Muscle layer of duodenum (tissue), 2 donors: Measurements from ENCODE around the gene DOCK2.

Source experiments
- H3K27ac ChIP-seq: one replicate; pipeline ENCODE4 v1.7.0; 2013; ENCODE audit warnings: mild to moderate bottlenecking, low read length
- H3K27me3 ChIP-seq: one replicate; pipeline ENCODE4 v1.7.0; 2013; ENCODE audit warnings: low read depth, mild to moderate bottlenecking, control low read depth, low read length
- H3K36me3 ChIP-seq, 2 donors: one replicate each; pipeline ENCODE4 v1.7.0; 2013; ENCODE audit warnings: low read length in 2 of 2, control low read depth in 1 of 2, mild to moderate bottlenecking in 1 of 2; ENCODE audit not compliant: insufficient read depth in 2 of 2, control insufficient read depth in 1 of 2
- H3K4me1 ChIP-seq, 2 donors: one replicate each; pipeline ENCODE4 v1.7.0; 2013; ENCODE audit warnings: low read length in 2 of 2, mild to moderate bottlenecking in 2 of 2, control low read depth in 1 of 2, moderate library complexity in 1 of 2; ENCODE audit not compliant: insufficient read depth in 2 of 2, control insufficient read depth in 1 of 2
- H3K4me3 ChIP-seq, 2 donors: one replicate each; pipeline ENCODE4 v1.7.0; 2013; ENCODE audit warnings: low read length in 2 of 2, low read depth in 1 of 2, mild to moderate bottlenecking in 1 of 2
- H3K9me3 ChIP-seq, 2 donors: one replicate each; pipeline ENCODE4 v1.7.0; 2013; ENCODE audit warnings: low read length in 2 of 2, control low read depth in 1 of 2, mild to moderate bottlenecking in 1 of 2; ENCODE audit not compliant: control insufficient read depth in 1 of 2
- donor health status: healthy.

The DOCK2 gene

GRCh38 chr5:169772688-169773087 lies 135.6 kb downstream of the DOCK2 start:
- Histone ChIP-seq H3K4me3 (no peak overlapping the region), H3K27ac (no peak overlapping the region), H3K27me3 (no peaks in the 10 kb centered on the region), H3K9me3 (no peaks in the 10 kb centered on the region), H3K36me3 (no peaks in the 10 kb centered on the region), H3K4me1 (no peaks in the 10 kb centered on the region)

DNA sequence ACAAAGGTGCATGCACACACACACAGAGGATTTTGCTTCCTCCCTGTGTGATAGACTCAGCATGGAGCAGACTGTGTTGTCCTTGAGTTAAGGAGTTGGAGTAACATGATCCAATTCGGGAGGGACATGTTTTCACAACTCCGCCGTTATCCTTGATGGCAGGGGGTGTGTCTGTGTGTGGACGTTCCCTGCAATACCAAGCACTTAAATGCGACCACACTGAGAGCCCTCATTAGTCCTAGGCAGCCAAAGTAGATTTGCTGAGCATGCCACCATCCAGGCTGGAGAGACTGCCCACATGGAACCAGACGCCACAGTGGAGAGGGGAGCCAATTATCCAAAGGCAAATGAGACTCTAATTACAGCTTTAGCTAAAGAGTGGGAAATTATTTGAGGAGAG lies 140.1 kb downstream of the DOCK2 start:
- no peaks in the 10 kb centered on the region for H3K4me1 ChIP-seq
- H3K9me3 ChIP-seq: no peaks in the 10 kb centered on the region
- no peaks in the 10 kb centered on the region for H3K27me3 ChIP-seq
- no peaks in the 10 kb centered on the region for H3K36me3 ChIP-seq
- no peak overlapping the region for H3K4me3 ChIP-seq
- no peak overlapping the region for H3K27ac ChIP-seq

- Histone ChIP-seq H3K9me3 (no peaks in the 10 kb centered on the region), H3K27me3 (no peaks in the 10 kb centered on the region), H3K4me3 (no peak overlapping the region), H3K4me1 (no peaks in the 10 kb centered on the region), H3K36me3 (no peaks in the 10 kb centered on the region), H3K27ac (no peak overlapping the region)
Measured at GRCh38 chr5:169778622-169779596, 141.8 kb downstream of the DOCK2 start.

- no peak overlapping the region for H3K27ac ChIP-seq
Measured at GRCh38 chr5:169781420-169782345, 144.6 kb downstream of the DOCK2 start.

DNA sequence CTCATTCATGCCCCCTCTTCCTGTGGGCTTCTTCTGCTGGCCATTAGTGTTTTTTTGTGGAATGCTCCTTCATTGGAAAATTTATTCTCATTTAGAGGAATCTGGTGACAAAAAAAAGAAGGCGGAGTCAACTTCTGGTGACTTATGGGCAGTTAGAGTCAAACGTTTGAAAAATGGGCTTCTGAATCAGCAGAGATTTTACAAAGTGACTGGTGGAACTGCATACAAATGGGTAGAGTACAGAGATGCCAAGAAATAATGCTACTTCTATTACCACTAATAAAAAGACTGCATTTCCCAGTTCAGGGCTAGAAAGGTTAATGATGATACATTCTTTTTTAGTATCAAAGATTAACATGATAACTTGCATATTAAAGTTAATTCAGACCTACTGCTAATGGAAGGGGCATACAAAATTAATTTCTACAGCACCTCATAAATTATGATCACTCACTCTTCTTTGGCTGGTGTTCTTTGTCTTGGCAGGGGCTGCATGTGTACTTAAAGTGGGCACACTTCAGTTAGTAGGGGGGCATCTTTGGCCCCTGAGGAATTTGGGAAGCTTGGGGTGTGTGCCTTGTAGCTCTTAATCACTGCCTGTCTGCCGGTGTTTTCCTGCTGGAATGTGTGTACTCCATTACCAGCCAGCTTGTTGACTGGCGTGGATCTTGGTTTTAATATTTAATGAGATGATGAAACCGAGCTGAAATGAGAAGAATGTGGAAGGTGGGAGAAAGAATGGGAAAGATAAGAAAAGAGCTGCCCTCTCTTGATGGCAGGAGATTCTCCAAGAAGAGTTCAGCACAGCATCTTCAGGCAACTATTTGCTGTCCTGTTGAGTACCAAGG lies 148.9 kb downstream of the DOCK2 start:
- Histone ChIP-seq H3K36me3 (no peaks in the 10 kb centered on the region), H3K27me3 (no peaks in the 10 kb centered on the region), H3K4me3 (no peak overlapping the region), H3K27ac (no peak overlapping the region), H3K9me3 (no peaks in the 10 kb centered on the region), H3K4me1 (no peaks in the 10 kb centered on the region)

More at GRCh38 chr5:169781420-169782345, 144.6 kb downstream of the DOCK2 start:
- Histone ChIP-seq H3K9me3 (no peaks in the 10 kb centered on the region), H3K4me1 (no peaks in the 10 kb centered on the region), H3K36me3 (no peaks in the 10 kb centered on the region), H3K27me3 (no peaks in the 10 kb centered on the region), H3K4me3 (no peak overlapping the region)

DNA sequence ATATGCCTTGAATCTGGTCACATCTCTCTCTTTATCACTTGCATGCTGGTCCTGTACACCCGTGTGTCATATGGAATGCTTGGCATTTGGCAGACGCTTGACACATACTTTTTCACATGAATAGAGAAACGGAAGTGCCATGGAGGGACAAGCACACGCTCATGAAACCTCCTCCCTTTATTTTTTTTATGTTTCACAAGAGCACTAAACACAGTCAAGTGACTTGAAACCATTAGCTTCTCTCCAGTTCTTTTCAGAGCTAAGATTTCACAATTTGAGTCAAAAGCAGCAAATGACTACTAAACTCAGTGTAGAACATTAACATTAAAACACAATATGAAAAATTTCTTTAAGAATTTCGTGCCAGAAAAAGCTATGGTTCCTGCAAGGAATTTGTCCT lies 151.1 kb downstream of the DOCK2 start:
- Histone ChIP-seq H3K4me1 (no peaks in the 10 kb centered on the region), H3K27me3 (no peaks in the 10 kb centered on the region), H3K36me3 (no peaks in the 10 kb centered on the region), H3K4me3 (no peak overlapping the region), H3K9me3 (no peaks in the 10 kb centered on the region), H3K27ac (no peak overlapping the region)

DNA sequence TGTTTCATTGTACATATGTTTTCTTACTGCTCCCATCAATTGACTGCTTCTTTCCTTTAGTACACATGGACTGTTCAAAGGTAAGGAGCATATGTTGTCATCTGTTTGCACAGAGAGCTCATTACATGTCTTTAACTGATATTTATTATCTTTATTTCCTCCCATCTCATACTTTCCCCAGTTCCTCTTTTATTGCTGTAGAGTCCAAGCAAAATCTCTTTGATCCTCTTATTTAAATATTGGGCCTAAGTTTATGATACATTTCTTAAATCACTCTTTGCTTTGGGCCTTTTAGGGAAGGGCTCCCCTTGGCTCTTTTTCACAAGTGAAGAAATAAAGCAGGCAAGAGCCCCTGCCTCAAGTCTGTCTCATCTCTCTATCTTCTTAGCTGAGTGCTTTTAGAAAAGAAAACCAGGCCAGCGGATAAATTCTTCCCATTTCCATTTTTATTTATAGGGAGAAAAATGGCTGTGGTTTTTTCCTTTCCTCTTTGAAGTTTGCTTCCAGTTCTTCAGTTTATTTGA lies 152.4 kb downstream of the DOCK2 start:
- Histone ChIP-seq H3K27ac (no peak overlapping the region), H3K9me3 (no peaks in the 10 kb centered on the region), H3K4me1 (no peaks in the 10 kb centered on the region), H3K36me3 (no peaks in the 10 kb centered on the region), H3K27me3 (no peaks in the 10 kb centered on the region), H3K4me3 (no peak overlapping the region)

GRCh38 chr5:169791251-169791650 lies 154.2 kb downstream of the DOCK2 start:
- Histone ChIP-seq H3K27ac (no peak overlapping the region), H3K4me1 (no peaks in the 10 kb centered on the region), H3K9me3 (no peaks in the 10 kb centered on the region), H3K27me3 (no peaks in the 10 kb centered on the region), H3K4me3 (no peak overlapping the region), H3K36me3 (no peaks in the 10 kb centered on the region)

- Histone ChIP-seq H3K27ac (no peak overlapping the region), H3K4me1 (no peaks in the 10 kb centered on the region), H3K9me3 (no peaks in the 10 kb centered on the region), H3K36me3 (no peaks in the 10 kb centered on the region), H3K27me3 (no peaks in the 10 kb centered on the region), H3K4me3 (no peak overlapping the region)
Measured at GRCh38 chr5:169795338-169795737, 158.3 kb downstream of the DOCK2 start.

DNA sequence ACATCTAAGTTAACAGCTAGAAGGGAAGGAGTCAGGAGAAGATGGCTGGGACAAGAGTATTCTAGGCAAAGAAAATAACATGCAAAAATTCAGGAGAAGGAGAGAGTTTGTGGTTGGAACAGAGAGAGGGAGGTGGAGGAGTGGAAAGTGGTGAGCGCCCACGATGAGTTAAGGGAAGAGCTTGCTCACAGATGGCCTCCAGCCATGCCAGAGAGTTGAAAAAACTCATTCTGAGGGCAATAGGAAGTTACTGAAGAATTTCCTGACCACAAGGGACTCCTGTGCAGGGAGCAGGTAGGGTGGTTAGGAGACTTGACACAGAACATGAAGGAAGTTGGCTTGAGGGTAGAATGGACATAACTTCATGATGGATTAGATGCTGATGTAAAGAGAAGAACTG lies 159.7 kb downstream of the DOCK2 start:
- no peaks in the 10 kb centered on the region for H3K27me3 ChIP-seq
- no peak overlapping the region for H3K27ac ChIP-seq
- no peaks in the 10 kb centered on the region for H3K36me3 ChIP-seq
- no peak overlapping the region for H3K4me3 ChIP-seq
- no peaks in the 10 kb centered on the region for H3K4me1 ChIP-seq
- H3K9me3 ChIP-seq: no peaks in the 10 kb centered on the region
